ENCODE measurements around the gene C2CD4C.
"Not testable (repeated sequence)": the region's sequence is repeated elsewhere in the genome, so short reads cannot be mapped to it uniquely, and the experiment has no call there.

C2CD4C gene

DNA sequence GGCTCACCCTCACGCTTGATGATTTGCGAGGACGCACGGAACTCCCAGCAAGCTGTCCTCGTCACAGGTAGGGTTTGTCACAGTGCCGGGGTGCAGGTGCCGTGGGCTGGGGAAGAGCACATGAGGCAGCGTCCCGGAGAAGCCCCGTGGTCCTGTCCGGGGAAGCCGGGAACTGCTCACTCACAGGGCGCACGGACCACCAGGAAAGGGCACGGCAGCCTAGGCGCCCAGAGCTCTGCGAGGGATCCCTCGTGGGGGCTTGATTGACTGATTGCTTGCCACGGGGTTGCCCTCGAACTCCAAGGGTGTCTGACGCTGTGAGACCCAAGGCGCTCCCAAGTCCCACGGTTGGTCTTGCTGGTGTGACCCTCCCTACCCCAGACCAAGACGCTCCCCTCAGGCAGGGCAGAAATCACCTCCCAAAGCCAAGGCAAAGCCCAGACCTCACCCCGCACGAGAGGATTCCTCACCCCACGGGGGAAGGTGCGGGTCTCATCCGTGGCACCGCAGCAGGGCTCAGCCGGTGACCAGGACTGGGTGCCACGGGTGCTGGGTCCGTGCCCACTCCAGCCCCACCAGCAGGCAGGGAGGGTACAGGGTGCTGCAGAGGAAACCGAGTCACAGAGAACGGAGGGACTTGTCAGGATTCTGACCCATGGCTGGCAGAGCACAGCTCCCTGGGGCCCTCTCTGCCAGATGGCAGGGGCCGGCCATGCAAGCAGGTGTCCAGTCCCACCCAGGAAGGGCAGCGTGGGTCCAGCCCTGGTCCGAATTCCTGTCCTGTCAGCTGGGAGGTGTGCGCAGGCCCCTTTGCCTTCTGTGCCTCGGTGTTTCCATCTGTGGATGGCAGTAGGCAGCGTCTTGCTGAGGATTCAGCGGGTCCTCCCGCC lies 7.7 kb downstream of the C2CD4C start:
- TF ChIP-seq, protein P1, sequence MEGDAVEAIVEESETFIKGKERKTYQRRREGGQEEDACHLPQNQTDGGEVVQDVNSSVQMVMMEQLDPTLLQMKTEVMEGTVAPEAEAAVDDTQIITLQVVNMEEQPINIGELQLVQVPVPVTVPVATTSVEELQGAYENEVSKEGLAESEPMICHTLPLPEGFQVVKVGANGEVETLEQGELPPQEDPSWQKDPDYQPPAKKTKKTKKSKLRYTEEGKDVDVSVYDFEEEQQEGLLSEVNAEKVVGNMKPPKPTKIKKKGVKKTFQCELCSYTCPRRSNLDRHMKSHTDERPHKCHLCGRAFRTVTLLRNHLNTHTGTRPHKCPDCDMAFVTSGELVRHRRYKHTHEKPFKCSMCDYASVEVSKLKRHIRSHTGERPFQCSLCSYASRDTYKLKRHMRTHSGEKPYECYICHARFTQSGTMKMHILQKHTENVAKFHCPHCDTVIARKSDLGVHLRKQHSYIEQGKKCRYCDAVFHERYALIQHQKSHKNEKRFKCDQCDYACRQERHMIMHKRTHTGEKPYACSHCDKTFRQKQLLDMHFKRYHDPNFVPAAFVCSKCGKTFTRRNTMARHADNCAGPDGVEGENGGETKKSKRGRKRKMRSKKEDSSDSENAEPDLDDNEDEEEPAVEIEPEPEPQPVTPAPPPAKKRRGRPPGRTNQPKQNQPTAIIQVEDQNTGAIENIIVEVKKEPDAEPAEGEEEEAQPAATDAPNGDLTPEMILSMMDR (conservative IDR thresholded peaks at IDR 0.05; ENCODE audit: low read length), result no peak
- no peak overlapping the region for H3K4me3 ChIP-seq (ENCODE audit: low read length)
- no peak for DNase-seq (ENCODE audit: low read depth)

DNA sequence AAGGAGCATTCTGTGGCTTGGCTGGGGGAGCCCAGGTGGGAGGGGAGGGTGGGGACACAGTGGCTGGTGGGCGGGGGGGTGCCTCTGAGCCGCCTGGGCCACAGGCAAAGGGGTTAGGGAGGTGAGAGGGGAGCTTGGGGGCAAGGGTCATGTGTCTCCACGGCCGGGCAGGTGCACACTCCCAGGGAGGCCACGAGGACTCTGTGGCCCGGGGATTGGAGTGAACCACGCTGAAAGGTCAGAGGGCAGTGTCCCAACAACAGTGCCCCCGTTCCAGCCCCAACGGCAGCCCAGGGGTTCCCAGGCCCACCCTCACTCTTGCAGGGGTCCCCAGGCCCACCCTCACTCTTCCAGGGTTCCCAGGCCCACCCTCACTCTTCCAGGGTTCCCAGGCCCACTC lies 9.6 kb downstream of the C2CD4C start:
- no peak for DNase-seq (ENCODE audit: low read depth)
- TF ChIP-seq, protein P1 (conservative IDR thresholded peaks at IDR 0.05; ENCODE audit: low read length), result no peak
- H3K4me3 ChIP-seq (ENCODE audit: low read length), result no peak overlapping the region

DNA sequence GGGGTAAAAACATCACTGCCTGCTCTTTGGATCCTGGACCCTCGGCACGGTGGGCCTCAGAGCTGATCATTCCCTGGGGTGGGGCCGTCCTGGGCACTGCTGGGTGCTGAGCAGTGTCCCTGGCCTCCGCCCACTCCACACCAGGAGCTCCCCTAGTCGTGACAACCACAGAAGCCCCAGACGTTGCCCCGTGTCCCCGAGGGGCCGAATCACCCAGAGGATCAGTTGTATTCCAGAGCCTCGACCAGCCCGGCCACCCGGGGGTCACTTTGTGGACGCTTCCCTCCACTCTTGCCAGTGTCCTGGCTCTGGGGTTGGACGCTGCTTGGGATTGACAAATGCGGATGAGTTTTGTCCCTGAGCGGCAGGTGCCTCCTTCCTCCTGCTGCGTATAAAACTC lies 10.2 kb downstream of the C2CD4C start:
- TF ChIP-seq, protein P1 (conservative IDR thresholded peaks at IDR 0.05; ENCODE audit: low read length), result no peak
- no peak overlapping the region for H3K4me3 ChIP-seq (ENCODE audit: low read length)
- no peak for DNase-seq (ENCODE audit: low read depth)

DNA sequence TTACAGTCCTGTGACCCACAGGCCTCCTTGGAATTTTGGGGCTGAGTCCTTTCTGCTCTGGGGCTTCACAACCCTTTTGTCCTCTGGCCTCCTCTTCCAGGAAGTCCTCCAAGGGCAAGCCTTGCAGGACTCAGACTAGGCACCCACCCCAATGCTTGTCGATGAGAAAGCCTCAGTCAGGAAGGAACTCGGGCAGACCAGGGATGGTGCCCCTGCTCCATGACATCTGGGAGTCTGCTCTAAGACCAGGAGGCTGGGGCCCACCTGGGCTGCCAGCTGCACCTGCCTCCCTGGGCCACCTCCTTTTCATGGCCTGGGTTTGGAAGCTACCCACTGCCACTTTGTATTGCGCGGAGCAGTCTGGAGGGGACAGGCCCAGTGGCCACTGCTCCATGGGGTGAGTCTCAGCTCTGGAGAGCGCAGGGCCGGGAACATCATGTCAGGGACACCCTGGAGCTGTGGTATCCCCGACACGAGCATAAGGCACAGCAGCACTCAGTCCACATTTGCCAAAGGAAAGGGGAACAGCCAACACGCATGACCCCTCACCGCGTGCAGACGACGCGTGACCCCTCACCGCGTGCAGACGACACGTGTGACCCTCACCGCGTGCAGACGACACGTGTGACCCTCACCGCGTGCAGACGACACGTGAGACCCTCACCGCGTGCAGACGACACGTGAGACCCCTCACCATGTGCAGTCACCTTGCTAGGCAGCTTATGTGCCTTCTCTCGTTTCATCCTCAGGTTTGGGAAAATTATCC lies 10.8 kb downstream of the C2CD4C start:
- TF ChIP-seq, protein P1 (conservative IDR thresholded peaks at IDR 0.05; ENCODE audit: low read length), result no peak
- H3K4me3 ChIP-seq (ENCODE audit: low read length), result no peak overlapping the region
- DNase-seq (ENCODE audit: low read depth), result no peak

DNA sequence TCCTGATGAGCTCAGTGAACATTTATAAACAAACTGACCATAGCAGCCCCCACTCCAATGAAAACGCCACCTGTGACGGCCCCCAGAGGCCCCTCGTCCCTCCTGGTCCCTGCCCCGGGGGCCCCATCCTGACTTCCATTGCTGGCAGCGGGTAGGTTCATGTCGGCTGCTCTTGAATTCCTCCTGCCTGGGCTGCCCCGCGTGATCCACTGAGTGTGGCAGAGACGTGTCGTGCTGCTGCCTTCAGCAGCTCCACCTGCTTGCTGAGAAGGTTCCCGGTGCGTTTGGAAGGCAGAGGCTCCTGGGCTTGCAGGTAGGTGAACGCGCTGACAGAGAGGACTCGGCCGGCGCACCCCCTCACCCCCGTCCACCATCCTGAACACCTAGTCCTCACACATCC lies 11.6 kb downstream of the C2CD4C start:
- TF ChIP-seq, protein P1 (conservative IDR thresholded peaks at IDR 0.05; ENCODE audit: low read length), result no peak
- no peak for DNase-seq (ENCODE audit: low read depth)
- no peak overlapping the region for H3K4me3 ChIP-seq (ENCODE audit: low read length)

DNA sequence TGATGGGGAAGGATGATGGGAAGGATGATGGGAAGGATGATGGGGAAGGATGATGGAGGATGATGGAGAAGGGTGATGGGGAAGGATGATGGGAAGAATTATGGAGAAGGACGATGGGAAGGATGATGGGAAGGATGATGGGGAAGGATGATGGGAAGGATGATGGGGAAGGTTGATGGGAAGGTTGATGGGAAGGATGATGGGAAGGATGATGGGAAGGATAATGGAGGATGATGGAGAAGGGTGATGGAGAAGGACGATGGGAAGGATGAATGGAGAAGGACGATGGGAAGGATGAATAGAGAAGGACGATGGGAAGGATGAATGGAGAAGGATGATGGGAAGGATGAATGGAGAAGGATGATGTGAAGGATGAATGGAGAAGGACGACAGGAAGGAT lies 13.5 kb downstream of the C2CD4C start:
- DNase-seq (ENCODE audit: low read depth), result no peak
- H3K4me3 ChIP-seq (ENCODE audit: low read length), result no peak overlapping the region
- TF ChIP-seq, protein P1 (conservative IDR thresholded peaks at IDR 0.05; ENCODE audit: low read length), result no peak

DNA sequence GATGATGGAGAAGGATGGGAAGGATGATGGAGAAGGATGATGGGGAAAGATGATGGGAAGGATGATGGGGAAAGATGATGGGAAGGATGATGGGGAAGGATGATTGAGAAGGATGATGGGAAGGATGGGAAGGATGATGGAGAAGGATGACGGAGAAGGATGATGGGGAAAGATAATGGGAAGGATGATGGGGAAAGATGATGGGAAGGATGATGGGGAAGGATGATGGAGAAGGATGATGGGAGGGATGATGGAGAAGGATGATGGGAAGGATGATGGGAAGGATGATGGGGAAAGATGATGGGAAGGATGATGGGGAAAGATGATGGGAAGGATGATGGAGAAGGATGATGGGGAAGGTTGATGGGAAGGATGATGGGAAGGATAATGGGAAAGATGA lies 14.1 kb downstream of the C2CD4C start:
- H3K4me3 ChIP-seq (ENCODE audit: low read length); DNase-seq (ENCODE audit: low read depth): not testable (repeated sequence)

DNA sequence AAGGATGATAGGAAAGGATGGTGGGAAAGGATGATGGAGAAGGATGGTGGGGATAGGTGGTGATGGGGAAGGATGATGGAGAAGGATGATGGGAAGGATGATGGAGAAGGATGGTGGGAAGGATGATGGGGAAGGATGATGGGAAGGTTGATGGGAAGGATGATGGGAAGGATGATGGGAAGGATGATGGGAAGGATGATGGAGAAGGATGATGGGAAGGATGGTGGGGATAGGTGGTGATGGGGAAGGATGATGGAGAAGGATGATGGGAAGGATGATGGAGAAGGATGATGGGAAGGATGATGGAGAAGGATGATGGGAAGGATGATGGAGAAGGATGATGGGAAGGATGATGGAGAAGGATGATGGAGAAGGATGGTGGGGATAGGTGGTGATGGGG lies 15.4 kb downstream of the C2CD4C start:
- DNase-seq (ENCODE audit: low read depth); H3K4me3 ChIP-seq (ENCODE audit: low read length): not testable (repeated sequence)
